CMK (cell line): ENCODE data around the gene GRK5.
"Not testable (repeated sequence)": the region's sequence is repeated elsewhere in the genome, so short reads cannot be mapped to it uniquely, and the experiment has no call there.

Experiments
- DNase-seq: peaks from one replicate; pipeline ENCODE4 v3.0.0-alpha.2; 2010; ENCODE audit warnings: low read depth

Gene GRK5

GRCh38 chr10:119222537-119222936, 15.2 kb downstream of the GRK5 start:
- DNase-seq: no peak

- DNase-seq: no peak
Measured at GRCh38 chr10:119222966-119223386, 15.6 kb downstream of the GRK5 start.

GRCh38 chr10:119225083-119225658, 17.8 kb downstream of the GRK5 start:
- DNase-seq: no peak

- DNase-seq: no peak
Measured at GRCh38 chr10:119227825-119228224, 20.5 kb downstream of the GRK5 start.

GRCh38 chr10:119231654-119232053, 24.3 kb downstream of the GRK5 start:
- DNase-seq: no peak

- not testable (repeated sequence) for DNase-seq
Measured at GRCh38 chr10:119232439-119232838, 25.1 kb downstream of the GRK5 start.

GRCh38 chr10:119233123-119233820, 25.9 kb downstream of the GRK5 start:
- DNase-seq: no peak

- DNase-seq: no peak
Measured at GRCh38 chr10:119233821-119234220, 26.4 kb downstream of the GRK5 start.

- no peak for DNase-seq
Measured at GRCh38 chr10:119235356-119235755, 28.0 kb downstream of the GRK5 start.

GRCh38 chr10:119237722-119238436, 30.5 kb downstream of the GRK5 start:
- DNase-seq: no peak

- no peak for DNase-seq
Measured at GRCh38 chr10:119238577-119238976, 31.2 kb downstream of the GRK5 start.

- DNase-seq: not testable (repeated sequence)
Measured at GRCh38 chr10:119239015-119239414, 31.6 kb downstream of the GRK5 start.

- DNase-seq: not testable (repeated sequence)
Measured at GRCh38 chr10:119239630-119240029, 32.3 kb downstream of the GRK5 start.

- no peak for DNase-seq
Measured at GRCh38 chr10:119241066-119241465, 33.7 kb downstream of the GRK5 start.

- DNase-seq: no peak
Measured at GRCh38 chr10:119242186-119242585, 34.8 kb downstream of the GRK5 start.

GRCh38 chr10:119243488-119243887, 36.1 kb downstream of the GRK5 start:
- no peak for DNase-seq

GRCh38 chr10:119243967-119244366, 36.6 kb downstream of the GRK5 start:
- no peak for DNase-seq

- no peak for DNase-seq
Measured at GRCh38 chr10:119245272-119245671, 37.9 kb downstream of the GRK5 start.

- no peak for DNase-seq
Measured at GRCh38 chr10:119246862-119247549, 39.6 kb downstream of the GRK5 start.

- DNase-seq: no peak
Measured at GRCh38 chr10:119247550-119247894, 40.2 kb downstream of the GRK5 start.

GRCh38 chr10:119248184-119248583, 40.8 kb downstream of the GRK5 start:
- DNase-seq: no peak

- no peak for DNase-seq
Measured at GRCh38 chr10:119248681-119249080, 41.3 kb downstream of the GRK5 start.
